Esophagus squamous epithelium (tissue), 5 donors: Measurements from ENCODE around the gene GLDN. TPM values are rescaled to one million over a fixed set of nuclear protein-coding genes. Genes with fewer than 3 reads are reported as not detected.
A peak's percentile ranks its signal among the peaks of the same experiment; 100 is the strongest.

Source experiments
- DNase-seq: peaks from one replicate; lab custom pipeline; 2025; lab: John Stamatoyannopoulos, UW
- H3K27ac ChIP-seq, 4 donors: fragments of 200-600 bp; sonication (generic); one replicate each; pipeline ENCODE4 v1.5.1; 2016 to 2019; ENCODE audit warnings: mild to moderate bottlenecking in 1 of 4
- H3K27me3 ChIP-seq, 4 donors: fragments of 200-600 bp; sonication (generic); 1 replicate in 3 of 4; 2 replicates in 1 of 4; pipeline versions ENCODE4 v1.5.1 to v1.6.0; 2017 to 2021; ENCODE audit warnings: antibody characterized with exemption in 1 of 4
- H3K36me3 ChIP-seq, 3 donors: fragments of 200-600 bp; sonication (generic); one replicate each; pipeline ENCODE4 v1.5.1; 2016 to 2019
- H3K4me1 ChIP-seq, 3 donors: fragments of 200-600 bp; sonication (generic); one replicate each; pipeline ENCODE4 v1.5.1; 2017 to 2019
- H3K4me3 ChIP-seq, 4 donors: fragments of 200-600 bp; sonication (generic); 1 replicate in 3 of 4; 2 replicates in 1 of 4; pipeline ENCODE4 v1.5.1; 2016 to 2019; ENCODE audit warnings: mild to moderate bottlenecking in 2 of 4, moderate library complexity in 1 of 4
- H3K9me3 ChIP-seq, 3 donors: fragments of 200-600 bp; sonication (generic); one replicate each; pipeline ENCODE4 v1.5.1; 2016 to 2019
- POLR2A ChIP-seq, 4 donors: fragments of 450-650 bp; IDR thresholded peaks; one replicate each; pipeline ENCODE4 v1.6.1; 2017; ENCODE audit warnings: antibody characterized with exemption in 4 of 4, mild to moderate bottlenecking in 4 of 4, moderate library complexity in 3 of 4
- WGBS, 2 donors: methylation state at CpG; one replicate each; pipeline ENCODE4 v1.1.5; 2018; 5-methylcytosine and 5-hydroxymethylcytosine counted together
- intact Hi-C: fragments of 100-400 bp; cut with DNase I; formaldehyde crosslinking; loops from one replicate; pipeline ENCODE4 v1.15.0; 2022
- total RNA-seq, 4 donors: library from RNA; depleted of rRNA; stranded (reverse); fragments of >200 nt; gene quantifications; one replicate each; pipeline ENCODE4 v1.1.0, GENCODE V29; 2016
- TF ChIP-seq, protein P1 (sequence below), 6 experiments: fragments of 450-650 bp in 4 of 6; fragments of 200-600 bp in 2 of 6; sonication (generic) in 2 of 6; IDR thresholded peaks; one replicate each; pipeline ENCODE4 v1.5.1; 2016 to 2019; ENCODE audit warnings: antibody characterized with exemption in 6 of 6, mild to moderate bottlenecking in 4 of 6, moderate library complexity in 4 of 6
- donor health status: DM: yes; HTN: yes; CAD: no.

GLDN gene
- total RNA-seq, 4 donors from 2014 or later, result 0.31 to 2.1 (median 0.74) TPM

DNA sequence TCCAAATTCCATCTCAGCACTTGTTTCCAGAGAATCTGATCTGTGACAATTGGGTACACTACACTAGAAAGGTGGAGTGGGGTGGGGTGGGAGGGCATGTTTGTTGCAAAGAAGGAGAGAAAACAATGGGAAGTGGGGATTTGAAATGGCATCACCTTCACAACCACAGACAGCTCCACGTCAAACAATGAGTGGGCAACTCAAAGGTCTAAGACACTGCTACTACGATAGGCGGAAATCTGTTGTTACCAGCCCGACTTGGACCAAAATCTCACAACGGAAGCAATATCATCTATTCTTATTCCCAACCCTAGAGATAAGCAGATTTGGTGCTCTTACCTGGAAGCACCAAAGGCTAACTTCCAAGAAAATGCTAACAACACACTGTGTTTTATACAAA is 6.4 kb upstream of the GLDN start:
- TF ChIP-seq, protein P1, sequence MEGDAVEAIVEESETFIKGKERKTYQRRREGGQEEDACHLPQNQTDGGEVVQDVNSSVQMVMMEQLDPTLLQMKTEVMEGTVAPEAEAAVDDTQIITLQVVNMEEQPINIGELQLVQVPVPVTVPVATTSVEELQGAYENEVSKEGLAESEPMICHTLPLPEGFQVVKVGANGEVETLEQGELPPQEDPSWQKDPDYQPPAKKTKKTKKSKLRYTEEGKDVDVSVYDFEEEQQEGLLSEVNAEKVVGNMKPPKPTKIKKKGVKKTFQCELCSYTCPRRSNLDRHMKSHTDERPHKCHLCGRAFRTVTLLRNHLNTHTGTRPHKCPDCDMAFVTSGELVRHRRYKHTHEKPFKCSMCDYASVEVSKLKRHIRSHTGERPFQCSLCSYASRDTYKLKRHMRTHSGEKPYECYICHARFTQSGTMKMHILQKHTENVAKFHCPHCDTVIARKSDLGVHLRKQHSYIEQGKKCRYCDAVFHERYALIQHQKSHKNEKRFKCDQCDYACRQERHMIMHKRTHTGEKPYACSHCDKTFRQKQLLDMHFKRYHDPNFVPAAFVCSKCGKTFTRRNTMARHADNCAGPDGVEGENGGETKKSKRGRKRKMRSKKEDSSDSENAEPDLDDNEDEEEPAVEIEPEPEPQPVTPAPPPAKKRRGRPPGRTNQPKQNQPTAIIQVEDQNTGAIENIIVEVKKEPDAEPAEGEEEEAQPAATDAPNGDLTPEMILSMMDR (IDR thresholded peaks at IDR 0.05), result no peak
- TF ChIP-seq POLR2A (IDR thresholded peaks at IDR 0.05), result no peak
- peaks cover 4 to 16% (median 7%) of the 10 kb centered on the region in 3 donors for H3K4me1 ChIP-seq
- peaks cover 0 to 33% (median 0%) of the 10 kb centered on the region in 4 donors for H3K27me3 ChIP-seq
- no peak for DNase-seq
- intact Hi-C loops, result no loop called here
- H3K27ac ChIP-seq, result no peak overlapping the region
- H3K4me3 ChIP-seq, result no peak overlapping the region
- H3K9me3 ChIP-seq, result no peaks in the 10 kb centered on the region
- no peaks in the 10 kb centered on the region for H3K36me3 ChIP-seq
- 92 to 93% methylated on average over 5 of the region's 5 CpGs for WGBS, 2 donors

DNA sequence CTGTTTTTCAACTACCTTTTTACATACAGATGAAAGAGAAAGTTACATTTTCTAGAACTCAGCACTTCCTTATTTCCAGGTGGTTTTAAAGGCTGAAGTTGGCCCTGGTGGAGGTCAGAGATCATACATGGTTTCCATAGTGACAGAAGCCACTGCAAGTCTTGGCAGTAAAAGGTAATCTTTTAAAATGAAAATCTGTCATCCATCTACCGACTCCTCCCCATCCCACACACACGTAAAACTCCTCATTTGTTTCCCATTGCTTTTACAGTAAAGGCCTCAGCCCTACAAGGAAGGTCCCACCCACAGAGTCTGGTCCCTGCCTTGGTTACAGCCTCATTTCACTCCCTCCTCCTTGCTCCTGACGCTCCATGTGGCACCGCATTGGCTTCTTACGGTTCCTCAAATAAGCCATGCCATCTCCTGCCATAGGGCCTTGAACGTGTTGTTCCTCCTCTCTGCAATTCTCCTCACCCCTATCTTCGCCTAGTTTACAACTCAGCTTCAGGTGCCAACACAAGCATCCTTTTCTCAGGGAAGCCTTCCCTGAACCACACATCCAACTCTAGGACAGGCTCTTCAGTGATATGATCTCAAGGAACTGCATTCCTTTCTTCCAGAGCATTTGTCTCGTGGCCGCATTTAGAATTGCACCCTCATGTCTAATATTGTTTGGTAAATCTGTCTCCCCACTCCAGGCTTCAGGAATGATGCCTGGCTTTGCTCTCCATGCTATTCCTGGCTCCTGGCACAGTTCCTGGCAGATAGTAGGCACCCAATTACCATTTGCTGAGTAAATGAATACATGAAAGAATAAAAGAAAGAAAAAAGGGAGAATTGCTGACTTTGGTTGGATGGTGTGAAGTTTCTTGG is 5.7 kb upstream of the GLDN start:
- H3K4me3 ChIP-seq, result no peak overlapping the region
- no peak overlapping the region for H3K27ac ChIP-seq
- intact Hi-C loops, result no loop called here
- TF ChIP-seq, protein P1 (IDR thresholded peaks at IDR 0.05), result no peak
- TF ChIP-seq POLR2A (IDR thresholded peaks at IDR 0.05), result no peak
- H3K36me3 ChIP-seq, result no peaks in the 10 kb centered on the region
- no peaks in the 10 kb centered on the region for H3K9me3 ChIP-seq
- H3K4me1 ChIP-seq, result peaks cover 4 to 16% (median 7%) of the 10 kb centered on the region in 3 donors
- H3K27me3 ChIP-seq, result peaks cover 0 to 40% (median 0%) of the 10 kb centered on the region in 4 donors
- WGBS, 2 donors, result 81 to 85% methylated on average over 9 of the region's 9 CpGs
- DNase-seq, result no peak

DNA sequence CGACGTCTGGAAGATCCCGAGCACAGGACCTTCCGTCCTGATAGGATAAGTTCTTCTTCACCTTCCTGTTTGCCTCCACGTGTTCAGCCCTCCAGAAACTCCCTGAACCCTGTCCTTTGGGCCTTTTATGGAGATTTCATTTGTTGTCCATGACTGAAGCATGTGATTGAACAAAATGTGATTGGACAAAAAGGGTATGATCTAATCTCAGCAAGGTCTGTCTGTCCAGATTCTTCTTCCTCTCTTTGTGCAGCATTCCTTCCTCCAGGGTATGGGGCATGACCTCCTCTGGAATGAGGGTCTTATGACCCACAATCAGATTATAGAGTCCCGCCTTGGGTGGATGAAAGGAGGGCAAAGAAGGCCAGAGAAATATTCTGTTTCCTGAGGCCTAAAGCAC is 3.0 kb upstream of the GLDN start, which contains the start of gene CYP19A1:
TSS of gene CYP19A1 (minus strand) at position 101 of the 400 bp plus-strand sequence. CDS start 95,684 bp downstream, outside the sequence.
- H3K4me3 ChIP-seq, result no peak within 1 kb of the TSS
- no peak within 1 kb of the TSS for H3K27ac ChIP-seq
- no peaks in the 10 kb centered on the region for H3K36me3 ChIP-seq
- peaks cover 5 to 25% (median 17%) of the 10 kb centered on the region in 3 donors for H3K4me1 ChIP-seq
- WGBS, 2 donors, result 65 to 81% methylated on average over 2 to 5 of the region's 6 CpGs
- H3K27me3 ChIP-seq, result peaks cover 0 to 67% (median 3%) of the 10 kb centered on the region in 4 donors
- no peak for DNase-seq
- TF ChIP-seq POLR2A (IDR thresholded peaks at IDR 0.05), result no peak
- TF ChIP-seq, protein P1 (IDR thresholded peaks at IDR 0.05), result no peak
- intact Hi-C loops, result no loop called here
- H3K9me3 ChIP-seq, result no peaks in the 10 kb centered on the region

DNA sequence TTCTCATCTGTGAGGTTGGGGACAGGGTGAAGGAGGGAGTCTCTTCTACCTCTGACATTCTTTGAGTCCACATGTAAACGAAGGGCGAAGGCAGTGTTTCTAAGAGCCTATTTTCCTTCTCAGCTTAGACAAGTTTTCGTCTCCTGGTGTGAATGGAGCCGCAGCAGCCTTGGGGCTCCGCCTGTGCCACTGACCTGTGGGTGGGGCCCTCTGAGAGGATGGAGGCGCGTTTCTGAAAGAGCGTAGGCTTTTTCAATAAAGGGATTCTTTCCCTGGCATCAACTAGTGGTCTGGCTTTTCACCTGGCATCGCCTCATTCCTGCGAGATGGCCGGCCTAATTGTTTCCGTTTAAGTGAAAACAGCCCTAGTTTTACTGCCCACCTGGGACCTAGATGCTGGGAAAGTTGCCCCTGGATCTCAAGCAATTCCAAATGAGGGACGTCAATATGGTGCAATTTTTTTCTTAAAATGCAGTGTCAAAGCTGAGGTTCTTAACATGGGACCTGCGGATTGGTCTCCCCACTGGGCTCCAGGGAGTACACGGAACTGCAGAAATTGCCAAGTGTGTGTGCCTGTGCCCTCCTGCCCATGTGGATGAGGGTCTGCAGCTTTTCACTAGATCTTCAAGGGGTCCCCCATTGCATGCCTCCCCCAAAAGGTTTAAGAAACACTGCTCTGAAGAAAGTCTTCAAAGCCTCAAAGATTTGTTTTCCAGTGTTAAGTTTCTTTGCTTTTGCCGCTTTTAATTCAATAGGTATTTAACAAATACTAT is 958 bp downstream of the GLDN start:
- TF ChIP-seq POLR2A (IDR thresholded peaks at IDR 0.05), result no peak
- TF ChIP-seq, protein P1 (IDR thresholded peaks at IDR 0.05), result peak in 1 of 6 experiments; percentile 11
- intact Hi-C loops, result no loop called here
- no peak for DNase-seq
- Histone ChIP-seq H3K4me1 (peaks cover 5 to 13% (median 11%) of the 10 kb centered on the region in 3 donors), H3K36me3 (no peaks in the 10 kb centered on the region), H3K27me3 (peaks cover 0 to 67% (median 3%) of the 10 kb centered on the region in 4 donors), H3K27ac (no peak overlapping the region), H3K9me3 (no peaks in the 10 kb centered on the region), H3K4me3 (peak overlapping the region in 2 of 4 donors; percentile 40 to 65)
- WGBS, 2 donors, result 49 to 68% methylated on average over 10 to 11 of the region's 16 CpGs
